Loucy (cell line): ENCODE measurements around the gene PGK2.

ENCODE experiments used
- H2AFZ ChIP-seq: fragments of 200-600 bp; sonication (generic); 2 replicates; pipeline ENCODE4 v1.6.0; 2016; ENCODE audit warnings: antibody characterized with exemption, mild to moderate bottlenecking, low read length, moderate library complexity
- H3F3A ChIP-seq: fragments of 200-600 bp; 2 replicates; pipeline ENCODE4 v1.6.0; 2016; ENCODE audit warnings: antibody characterized with exemption, low read depth, mild to moderate bottlenecking
- H3K27me3 ChIP-seq: fragments of 200-600 bp; sonication (generic); 2 replicates; pipeline ENCODE4 v1.6.1; 2014; ENCODE audit warnings: low read length, mild to moderate bottlenecking; ENCODE audit not compliant: insufficient read depth, poor library complexity, severe bottlenecking
- H3K36me3 ChIP-seq: fragments of 200-600 bp; sonication (generic); 2 replicates; pipeline ENCODE4 v1.6.1; 2016; ENCODE audit warnings: low read length; ENCODE audit not compliant: insufficient read depth
- H3K4me1 ChIP-seq: fragments of 200-600 bp; sonication (generic); 2 replicates; pipeline ENCODE4 v1.5.1; 2014; ENCODE audit warnings: low read length, mild to moderate bottlenecking; ENCODE audit not compliant: insufficient read depth, poor library complexity, severe bottlenecking
- H3K4me2 ChIP-seq: fragments of 200-600 bp; sonication (generic); 2 replicates; pipeline ENCODE4 v1.6.0; 2014; ENCODE audit warnings: antibody characterized with exemption, low read length, low read depth, mild to moderate bottlenecking; ENCODE audit not compliant: poor library complexity, severe bottlenecking
- H3K4me3 ChIP-seq: fragments of 200-600 bp; sonication (generic); 2 replicates; pipeline ENCODE4 v1.5.1; 2014; ENCODE audit warnings: low read length, mild to moderate bottlenecking, mixed read lengths; ENCODE audit not compliant: poor library complexity, severe bottlenecking
- H3K79me2 ChIP-seq: fragments of 200-600 bp; sonication (generic); 2 replicates; pipeline ENCODE4 v1.6.1; 2014; ENCODE audit warnings: low read length; ENCODE audit not compliant: insufficient read depth
- H3K9ac ChIP-seq: fragments of 200-600 bp; sonication (generic); 2 replicates; pipeline ENCODE4 v1.6.0; 2014; ENCODE audit warnings: mild to moderate bottlenecking, low read depth, low read length, moderate library complexity; ENCODE audit not compliant: poor library complexity, severe bottlenecking
- H3K9me2 ChIP-seq: fragments of 200-600 bp; sonication (generic); replicated peaks from 2 replicates; pipeline ENCODE4 v1.6.1; 2016; ENCODE audit warnings: low read depth, low read length, mixed read lengths
- H3K9me3 ChIP-seq: fragments of 200-600 bp; sonication (generic); 2 replicates; pipeline ENCODE4 v1.6.1; 2014; ENCODE audit warnings: mild to moderate bottlenecking, antibody characterized with exemption, low read length, low read depth; ENCODE audit not compliant: insufficient read depth
- H4K20me1 ChIP-seq: fragments of 200-600 bp; sonication (generic); 2 replicates; pipeline ENCODE4 v1.6.0; 2014; ENCODE audit warnings: antibody characterized with exemption, low read length, mild to moderate bottlenecking; ENCODE audit not compliant: insufficient read depth, poor library complexity, severe bottlenecking
- EZH2phosphoT487 ChIP-seq: fragments of 200-600 bp; IDR thresholded peaks from 2 replicates; pipeline ENCODE4 v1.6.1; 2018; ENCODE audit warnings: antibody characterized with exemption, mild to moderate bottlenecking, moderate library complexity, borderline replicate concordance
- TF ChIP-seq, protein P1 (sequence below): fragments of 200-600 bp; sonication (generic); conservative IDR thresholded peaks from 2 replicates; pipeline ENCODE4 v1.5.1; 2014; ENCODE audit warnings: mild to moderate bottlenecking, antibody characterized with exemption, low read length

Gene PGK2

DNA sequence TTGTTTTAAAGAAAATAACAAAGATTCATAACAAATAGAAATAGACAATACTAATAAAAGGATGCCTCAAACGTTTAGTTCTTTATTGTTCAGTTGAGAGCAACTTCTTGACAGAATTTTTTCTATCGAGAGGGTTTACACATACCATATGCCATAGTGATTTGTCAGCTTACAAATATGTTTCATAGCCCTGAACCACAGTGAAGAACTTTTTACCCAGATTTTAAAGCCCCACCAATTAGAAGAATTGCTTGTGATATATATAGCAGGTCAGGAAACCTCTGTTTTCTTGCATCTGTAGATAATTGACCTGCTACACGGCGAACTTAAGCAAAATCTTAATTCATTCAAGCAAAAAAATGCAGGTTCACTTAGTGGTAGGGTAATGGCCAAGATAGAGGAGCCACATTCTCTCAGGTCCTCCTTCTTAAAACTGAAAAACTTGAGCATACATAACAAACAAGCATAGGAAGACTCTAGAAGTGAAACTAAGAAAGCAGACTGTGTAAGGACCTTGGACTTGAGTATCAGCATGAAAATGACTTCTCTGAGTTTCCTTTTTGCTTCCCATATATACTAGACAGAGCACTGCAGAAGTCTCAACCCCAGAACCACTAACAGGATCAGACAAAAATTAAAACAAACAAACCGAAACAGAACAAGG lies 39.8 kb upstream of the PGK2 start:
- Histone ChIP-seq H3K27me3 (no peaks in the 10 kb centered on the region), H3K4me2 (peak overlapping the region; percentile 6), H4K20me1 (no peaks in the 10 kb centered on the region), H3F3A (no peaks in the 10 kb centered on the region), H3K79me2 (no peaks in the 10 kb centered on the region), H3K36me3 (no peaks in the 10 kb centered on the region), H3K4me1 (no peaks in the 10 kb centered on the region), H3K9me3 (no peaks in the 10 kb centered on the region), H2AFZ (no peak overlapping the region), H3K9me2 (no peaks in the 10 kb centered on the region), H3K4me3 (no peak overlapping the region), H3K9ac (no peak overlapping the region)
- TF ChIP-seq, protein P1, sequence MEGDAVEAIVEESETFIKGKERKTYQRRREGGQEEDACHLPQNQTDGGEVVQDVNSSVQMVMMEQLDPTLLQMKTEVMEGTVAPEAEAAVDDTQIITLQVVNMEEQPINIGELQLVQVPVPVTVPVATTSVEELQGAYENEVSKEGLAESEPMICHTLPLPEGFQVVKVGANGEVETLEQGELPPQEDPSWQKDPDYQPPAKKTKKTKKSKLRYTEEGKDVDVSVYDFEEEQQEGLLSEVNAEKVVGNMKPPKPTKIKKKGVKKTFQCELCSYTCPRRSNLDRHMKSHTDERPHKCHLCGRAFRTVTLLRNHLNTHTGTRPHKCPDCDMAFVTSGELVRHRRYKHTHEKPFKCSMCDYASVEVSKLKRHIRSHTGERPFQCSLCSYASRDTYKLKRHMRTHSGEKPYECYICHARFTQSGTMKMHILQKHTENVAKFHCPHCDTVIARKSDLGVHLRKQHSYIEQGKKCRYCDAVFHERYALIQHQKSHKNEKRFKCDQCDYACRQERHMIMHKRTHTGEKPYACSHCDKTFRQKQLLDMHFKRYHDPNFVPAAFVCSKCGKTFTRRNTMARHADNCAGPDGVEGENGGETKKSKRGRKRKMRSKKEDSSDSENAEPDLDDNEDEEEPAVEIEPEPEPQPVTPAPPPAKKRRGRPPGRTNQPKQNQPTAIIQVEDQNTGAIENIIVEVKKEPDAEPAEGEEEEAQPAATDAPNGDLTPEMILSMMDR: no peak
- TF ChIP-seq EZH2phosphoT487: no peak

DNA sequence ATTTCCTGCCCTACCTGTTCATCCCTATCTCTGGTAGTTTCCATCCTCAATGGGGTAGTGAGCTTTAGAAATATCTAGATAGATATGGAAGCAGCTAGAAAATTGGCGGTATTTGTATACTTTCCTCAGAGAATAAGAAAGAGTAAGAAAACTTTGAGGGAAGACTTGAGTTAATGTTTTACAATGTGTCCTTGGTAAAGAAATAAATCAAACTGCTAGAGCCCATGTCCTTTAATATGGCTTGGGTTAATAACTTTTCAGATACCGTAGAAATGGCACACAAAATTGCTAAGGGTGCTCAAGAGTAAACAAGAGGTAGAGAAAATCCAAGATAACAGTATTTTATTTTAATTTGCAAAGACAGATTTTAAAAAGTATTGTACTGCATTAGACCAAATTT lies 28.1 kb upstream of the PGK2 start:
- H3K79me2 ChIP-seq: no peaks in the 10 kb centered on the region
- no peaks in the 10 kb centered on the region for H3K4me1 ChIP-seq
- H3F3A ChIP-seq: no peaks in the 10 kb centered on the region
- no peaks in the 10 kb centered on the region for H3K36me3 ChIP-seq
- no peaks in the 10 kb centered on the region for H3K9me2 ChIP-seq
- H3K9me3 ChIP-seq: no peaks in the 10 kb centered on the region
- no peak overlapping the region for H3K4me3 ChIP-seq
- no peaks in the 10 kb centered on the region for H3K27me3 ChIP-seq
- H4K20me1 ChIP-seq: no peaks in the 10 kb centered on the region
- TF ChIP-seq, protein P1: no peak
- no peak for TF ChIP-seq EZH2phosphoT487
- H3K4me2 ChIP-seq: no peak overlapping the region
- H3K9ac ChIP-seq: no peak overlapping the region
- H2AFZ ChIP-seq: no peak overlapping the region

DNA sequence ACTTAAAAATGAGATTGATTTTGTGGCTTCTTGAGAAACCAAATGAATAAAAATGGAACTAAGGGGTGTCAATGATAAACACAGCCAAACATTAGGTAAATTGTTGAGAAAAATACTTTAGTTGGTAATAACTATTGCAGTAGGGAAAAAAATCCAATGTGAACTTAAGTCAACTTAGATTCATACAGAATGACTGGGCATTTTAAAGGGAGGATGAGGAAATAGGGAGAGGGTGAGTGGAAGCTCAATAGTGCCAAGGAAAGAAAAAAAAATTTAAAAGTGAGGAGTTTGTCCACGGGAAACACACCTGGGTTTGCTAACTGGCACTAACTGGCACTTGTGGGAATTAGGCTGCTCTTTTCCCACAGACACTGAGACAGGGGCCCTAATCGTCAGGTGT lies 26.2 kb upstream of the PGK2 start:
- Histone ChIP-seq H3F3A (no peaks in the 10 kb centered on the region), H3K36me3 (no peaks in the 10 kb centered on the region), H2AFZ (no peak overlapping the region), H3K27me3 (no peaks in the 10 kb centered on the region), H3K4me3 (no peak overlapping the region), H3K4me1 (no peaks in the 10 kb centered on the region), H3K9me3 (no peaks in the 10 kb centered on the region), H4K20me1 (no peaks in the 10 kb centered on the region), H3K4me2 (no peak overlapping the region), H3K9me2 (no peaks in the 10 kb centered on the region), H3K79me2 (no peaks in the 10 kb centered on the region), H3K9ac (no peak overlapping the region)
- TF ChIP-seq, protein P1: no peak
- TF ChIP-seq EZH2phosphoT487: no peak
